Measurements from ENCODE around the gene ERO1B.

Gene ERO1B

GRCh38 chr1:236181059-236181458 lies 100.7 kb downstream of the ERO1B start:
- ATAC-seq (no peak), DNase-seq (no peak)

DNA sequence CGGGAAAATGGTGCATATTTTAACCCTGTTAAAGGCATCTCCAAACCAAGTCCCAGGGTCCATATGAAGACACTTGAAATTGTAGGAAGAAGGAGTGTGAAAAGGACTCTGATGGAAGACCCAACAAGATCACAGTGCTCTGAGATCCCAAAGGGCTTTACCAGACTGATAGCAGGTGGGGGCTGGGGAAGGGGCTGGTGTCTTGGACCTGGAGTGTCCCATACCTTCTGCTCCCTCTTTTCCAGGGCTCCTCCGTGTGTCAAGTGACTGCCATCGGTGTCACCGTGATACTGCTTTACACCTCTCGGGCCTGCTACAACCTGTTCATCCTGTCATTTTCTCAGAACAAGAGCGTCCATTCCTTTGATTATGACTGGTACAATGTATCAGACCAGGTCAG lies 102.1 kb downstream of the ERO1B start:
- ATAC-seq (no peak), DNase-seq (no peak)

DNA sequence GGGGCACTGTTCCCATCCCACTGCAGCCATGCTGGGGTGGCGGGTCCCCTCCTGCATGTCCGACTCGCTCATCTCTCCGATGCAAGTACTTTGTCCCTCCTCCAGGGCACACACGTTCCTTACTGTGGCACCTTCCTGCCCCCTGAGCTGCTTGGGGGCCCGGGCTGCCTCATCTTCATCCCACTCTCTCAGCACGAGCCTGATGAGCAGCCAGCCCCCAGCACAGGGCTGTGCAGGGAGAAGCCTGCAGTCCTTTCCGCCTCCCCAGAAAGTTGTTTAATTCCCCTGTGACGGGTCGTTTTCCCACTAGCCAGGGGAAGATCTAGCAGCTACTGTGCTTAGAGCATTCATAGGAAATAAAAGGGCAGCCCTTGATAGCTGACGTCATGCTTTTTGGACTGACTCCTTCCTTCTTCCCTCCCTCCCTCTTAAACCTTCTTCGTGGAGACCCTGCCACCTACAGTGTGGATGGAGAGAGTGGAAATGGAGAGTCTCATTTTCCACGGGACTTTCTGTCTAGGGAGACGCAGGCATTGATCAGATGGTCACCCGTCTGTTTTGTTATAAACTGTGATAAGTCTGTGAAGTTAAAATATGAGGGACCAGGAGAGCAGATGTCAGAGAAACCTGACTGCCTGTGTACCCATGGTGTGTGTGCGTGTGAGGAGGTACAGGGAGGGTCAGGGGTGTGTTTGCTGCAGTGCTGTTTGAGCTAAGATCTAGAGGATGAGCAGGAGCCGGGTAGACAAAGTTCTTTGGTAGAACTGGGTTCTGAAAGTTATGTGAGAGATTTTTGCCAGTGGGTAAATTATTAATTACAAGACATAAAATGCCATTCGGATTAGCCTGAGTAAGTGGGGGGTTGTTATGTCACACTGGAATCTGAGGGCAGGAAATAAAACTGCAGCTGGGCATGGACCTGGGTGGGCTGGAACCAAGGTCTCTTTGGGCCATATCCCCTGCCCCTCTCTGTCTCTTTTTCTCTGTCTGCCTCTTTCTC lies 105.1 kb downstream of the ERO1B start:
- DNase-seq (no peak), ATAC-seq (no peak)

DNA sequence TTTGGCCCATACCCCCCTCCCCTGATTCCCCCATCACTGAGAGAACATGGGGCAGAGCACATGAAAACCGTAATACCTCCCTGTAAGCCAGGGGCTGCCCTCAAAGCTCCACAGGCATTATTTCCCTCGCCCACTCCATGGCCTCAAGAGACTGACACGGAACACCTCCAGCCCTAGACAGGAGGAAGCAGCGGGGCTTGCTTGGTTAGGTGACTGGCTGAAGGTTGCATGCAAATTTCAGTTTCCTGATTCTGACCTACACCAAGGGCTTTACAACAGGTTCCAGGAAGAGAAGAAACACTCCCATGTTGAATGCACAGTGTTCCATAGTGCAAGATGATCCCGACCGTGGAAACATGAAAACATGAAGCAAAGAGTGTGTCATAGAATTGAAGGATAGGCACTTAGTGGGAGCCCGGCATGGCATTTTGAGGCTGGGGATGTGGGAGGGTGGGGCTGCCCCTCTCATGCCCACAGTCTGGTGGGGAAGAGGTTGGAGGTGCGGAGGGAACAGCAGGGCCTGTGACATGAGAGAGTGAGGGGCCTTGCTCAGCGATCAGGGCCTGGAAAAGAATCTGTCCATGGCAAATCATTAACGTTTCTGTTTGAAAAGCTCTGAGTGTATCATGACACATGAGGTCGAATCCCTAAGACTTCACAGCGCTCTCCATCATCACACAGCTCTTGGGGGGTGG lies 106.0 kb downstream of the ERO1B start:
- DNase-seq = no peak
- ATAC-seq = no peak

GRCh38 chr1:236173174-236173767 lies 108.5 kb downstream of the ERO1B start:
- DNase-seq (no peak), ATAC-seq (no peak)

- DNase-seq (no peak), ATAC-seq (no peak)
Measured at GRCh38 chr1:236172041-236172579, 109.6 kb downstream of the ERO1B start.

DNA sequence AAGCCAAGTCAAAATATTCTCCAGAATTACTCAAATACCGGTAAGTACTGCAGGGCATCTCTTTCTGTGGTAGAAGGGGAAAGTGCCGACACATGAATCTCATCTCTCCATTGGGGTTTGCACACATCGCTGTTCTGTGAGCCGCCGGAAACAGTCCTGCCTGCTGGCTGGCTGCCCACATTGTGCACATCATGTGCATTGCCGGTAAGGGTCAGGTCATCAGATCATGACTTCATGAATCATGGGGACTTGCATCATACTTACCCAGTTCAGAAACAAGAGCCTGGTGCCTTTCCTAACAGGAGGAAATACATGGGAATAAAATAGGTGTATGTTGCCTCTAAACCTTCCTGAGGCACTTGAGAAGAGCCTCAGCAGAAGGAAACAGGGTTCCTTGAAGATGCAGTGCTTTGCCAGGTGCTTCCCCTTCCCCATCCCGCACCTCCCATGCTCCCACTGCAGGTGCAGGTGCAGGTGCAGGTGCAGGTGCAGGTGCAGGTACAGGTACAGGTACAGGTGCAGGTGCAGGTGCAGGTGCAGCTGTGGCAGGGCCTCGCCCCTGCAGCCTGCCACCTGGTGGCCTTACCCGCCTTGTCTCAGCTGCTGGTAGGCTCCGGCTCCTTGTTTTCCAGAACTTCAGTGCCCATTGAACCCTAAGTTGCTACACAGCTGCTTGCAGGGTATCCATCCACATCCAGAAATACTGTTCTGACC lies 112.9 kb downstream of the ERO1B start:
- DNase-seq (no peak), ATAC-seq (no peak)

GRCh38 chr1:236167578-236167977 lies 114.2 kb downstream of the ERO1B start:
- DNase-seq = no peak
- no peak for ATAC-seq

DNA sequence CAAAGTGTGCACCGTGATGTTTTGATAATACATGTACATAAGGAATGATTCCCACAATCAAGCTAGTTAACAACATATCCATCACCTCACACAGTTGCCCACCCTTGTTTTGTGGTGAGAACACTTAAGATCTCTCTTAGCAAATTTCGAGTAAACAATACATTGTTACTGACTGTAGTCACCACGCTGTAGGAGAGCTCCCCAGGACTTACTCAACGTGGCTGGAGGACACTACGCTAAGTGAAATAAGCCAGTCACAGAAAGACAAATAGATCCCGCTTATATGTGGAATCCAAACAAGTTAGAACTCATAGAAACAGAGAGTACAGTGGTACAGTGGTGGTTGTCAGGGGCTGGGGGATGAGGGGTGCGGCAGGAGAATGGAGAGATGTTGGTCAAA lies 114.6 kb downstream of the ERO1B start:
- no peak for DNase-seq
- no peak for ATAC-seq

GRCh38 chr1:236166041-236166440 lies 115.7 kb downstream of the ERO1B start:
- ATAC-seq (no peak), DNase-seq (no peak)
